Duodenal mucosa (tissue), 2 donors: Measurements from ENCODE around the gene DAO.

ENCODE experiments used
- H3K27ac ChIP-seq: one replicate; pipeline ENCODE4 v1.7.0; 2013; ENCODE audit warnings: low read depth, low read length
- H3K27me3 ChIP-seq, 2 donors: one replicate each; pipeline ENCODE4 v1.7.0; 2013; ENCODE audit warnings: low read length in 2 of 2, control low read depth in 1 of 2; ENCODE audit not compliant: insufficient read depth in 2 of 2, control insufficient read depth in 1 of 2
- H3K36me3 ChIP-seq, 2 donors: one replicate each; pipeline ENCODE4 v1.7.0; 2013; ENCODE audit warnings: low read length in 2 of 2, control low read depth in 1 of 2; ENCODE audit not compliant: insufficient read depth in 2 of 2, control insufficient read depth in 1 of 2
- H3K4me1 ChIP-seq, 2 donors: one replicate each; pipeline ENCODE4 v1.7.0; 2013; ENCODE audit warnings: low read length in 2 of 2, control low read depth in 1 of 2; ENCODE audit not compliant: insufficient read depth in 2 of 2, control insufficient read depth in 1 of 2
- H3K4me3 ChIP-seq, 2 donors: one replicate each; pipeline ENCODE4 v1.7.0; 2013; ENCODE audit warnings: low read length in 2 of 2, low read depth in 1 of 2
- H3K9ac ChIP-seq, 2 donors: one replicate each; pipeline ENCODE4 v1.7.0; 2013; ENCODE audit warnings: low read length in 2 of 2, low read depth in 1 of 2
- H3K9me3 ChIP-seq, 2 donors: one replicate each; pipeline ENCODE4 v1.7.0; 2013; ENCODE audit warnings: low read length in 2 of 2, control low read depth in 1 of 2; ENCODE audit not compliant: control insufficient read depth in 1 of 2

DAO gene

DNA sequence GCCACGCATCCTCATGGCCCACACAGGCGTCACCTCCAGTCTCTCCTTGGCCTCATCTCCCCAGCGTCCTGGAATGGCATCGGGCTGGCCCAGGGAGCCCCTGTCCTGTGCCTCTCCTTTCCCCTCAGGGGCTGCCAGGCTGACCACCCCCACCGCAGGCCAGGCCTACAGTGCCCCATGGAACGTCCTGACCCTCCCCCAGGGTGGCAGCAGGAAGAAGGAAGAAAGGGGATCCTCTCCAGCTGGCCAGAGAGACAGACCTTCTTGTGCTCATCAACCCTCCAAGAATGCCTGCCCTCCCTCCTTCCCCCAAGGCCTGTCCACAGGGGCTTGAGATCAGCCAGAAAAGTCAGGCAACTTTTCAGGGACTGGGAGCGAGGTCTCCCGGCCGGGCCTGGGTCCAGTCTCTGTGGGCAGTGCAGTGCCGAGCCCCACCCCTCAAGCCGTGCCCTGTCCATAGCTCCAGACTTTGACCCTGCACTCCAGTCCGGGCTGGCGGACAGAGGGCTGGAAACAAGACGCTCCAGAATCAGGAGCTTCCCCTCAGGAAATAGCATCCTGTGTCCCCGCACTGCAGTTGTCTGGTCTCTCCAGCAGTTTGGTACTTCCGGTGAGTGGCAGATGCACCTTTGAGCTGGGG lies at the start of gene DAO:
Gene DAO (plus strand): TSS at position 478 of the 640 bp plus-strand sequence. CDS start 4,915 bp downstream, outside the sequence.
- Histone ChIP-seq H3K27ac (peak within 1 kb of the TSS; percentile 25), H3K9me3 (no peaks in the 10 kb centered on the region), H3K9ac (no peak within 1 kb of the TSS), H3K4me3 (no peak within 1 kb of the TSS), H3K4me1 (no peaks in the 10 kb centered on the region), H3K27me3 (no peaks in the 10 kb centered on the region), H3K36me3 (no peaks in the 10 kb centered on the region)

GRCh38 chr12:108831309-108831991 lies 48.4 kb upstream of the DAO start:
- Histone ChIP-seq H3K4me1 (peaks cover 19 to 23% of the 10 kb centered on the region in 2 donors), H3K9ac (no peak overlapping the region), H3K4me3 (no peak overlapping the region), H3K9me3 (no peaks in the 10 kb centered on the region), H3K27me3 (no peaks in the 10 kb centered on the region), H3K27ac (no peak overlapping the region), H3K36me3 (peaks cover 8 to 40% of the 10 kb centered on the region in 2 donors)

GRCh38 chr12:108832208-108832607 lies 47.7 kb upstream of the DAO start:
- Histone ChIP-seq H3K4me3 (no peak overlapping the region), H3K27ac (peak overlapping the region; percentile 7), H3K4me1 (peaks cover 16 to 20% of the 10 kb centered on the region in 2 donors), H3K36me3 (peaks cover 8 to 40% of the 10 kb centered on the region in 2 donors), H3K9me3 (no peaks in the 10 kb centered on the region), H3K9ac (no peak overlapping the region), H3K27me3 (no peaks in the 10 kb centered on the region)

- no peaks in the 10 kb centered on the region for H3K27me3 ChIP-seq
- no peak overlapping the region for H3K4me3 ChIP-seq
- peak overlapping the region; percentile 7 for H3K27ac ChIP-seq
- H3K9me3 ChIP-seq, result no peaks in the 10 kb centered on the region
- peaks cover 8 to 37% of the 10 kb centered on the region in 2 donors for H3K36me3 ChIP-seq
- H3K9ac ChIP-seq, result peak overlapping the region in 1 of 2 donors; percentile 12
- peaks cover 10 to 14% of the 10 kb centered on the region in 2 donors for H3K4me1 ChIP-seq
Measured at GRCh38 chr12:108832730-108833354, 47.0 kb upstream of the DAO start.

DNA sequence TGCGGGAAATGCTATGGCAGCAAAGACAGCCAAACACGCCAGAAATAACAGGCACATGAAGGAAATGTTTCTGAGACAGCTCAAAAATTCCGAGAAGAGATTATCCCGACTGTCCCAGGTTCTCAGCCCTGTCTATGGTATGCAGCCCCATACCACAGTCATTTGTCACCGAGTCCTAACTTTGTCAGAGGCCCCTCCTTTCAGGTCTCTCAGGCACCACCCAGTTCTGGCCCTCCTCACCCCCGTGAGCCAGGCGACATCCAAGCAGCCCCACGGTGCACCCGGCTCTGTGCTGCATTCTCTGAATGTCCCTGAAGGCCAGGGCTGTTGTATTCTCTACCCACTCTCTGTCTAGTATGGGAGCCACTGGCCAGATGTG lies 46.5 kb upstream of the DAO start:
- Histone ChIP-seq H3K9ac (peak overlapping the region in 1 of 2 donors; percentile 12), H3K27me3 (no peaks in the 10 kb centered on the region), H3K9me3 (no peaks in the 10 kb centered on the region), H3K4me1 (peaks cover 14 to 18% of the 10 kb centered on the region in 2 donors), H3K36me3 (peaks cover 8 to 35% of the 10 kb centered on the region in 2 donors), H3K27ac (no peak overlapping the region), H3K4me3 (no peak overlapping the region)

DNA sequence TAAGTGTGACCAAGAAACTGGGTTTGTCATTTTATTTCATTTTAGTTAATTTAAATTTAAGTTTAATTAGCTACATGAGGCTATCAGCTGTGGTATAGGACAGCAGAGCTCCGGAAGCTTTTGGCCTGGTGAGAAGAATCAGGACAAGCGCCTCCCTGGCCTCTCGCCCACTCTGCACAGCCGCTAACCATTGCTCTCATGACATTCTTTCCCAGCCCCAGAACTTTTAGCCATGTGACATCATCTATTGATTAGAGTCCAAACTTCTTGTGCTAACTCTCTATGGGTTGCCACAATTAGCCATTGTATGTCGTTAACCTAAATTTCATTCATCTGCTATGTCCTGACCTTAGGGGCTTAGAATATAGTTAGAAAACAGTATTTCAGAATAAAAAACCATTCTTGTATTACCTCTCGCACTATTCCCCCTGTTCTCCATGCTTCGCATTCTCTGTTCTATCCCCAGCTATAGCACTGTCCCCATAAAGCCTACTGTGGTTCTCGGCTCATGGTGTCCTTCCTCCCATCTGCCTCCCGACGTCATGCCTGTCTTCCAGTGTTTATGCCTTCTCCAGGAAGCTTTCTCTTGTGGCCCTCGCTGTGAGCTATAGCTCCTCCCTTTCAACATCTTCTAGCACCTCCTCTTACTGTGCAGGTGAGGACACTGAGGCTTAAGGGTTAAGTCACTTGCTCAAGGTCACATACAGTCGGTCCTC lies 46.0 kb upstream of the DAO start:
- Histone ChIP-seq H3K9me3 (no peaks in the 10 kb centered on the region), H3K4me1 (peaks cover 19 to 24% of the 10 kb centered on the region in 2 donors), H3K36me3 (peaks cover 8 to 35% of the 10 kb centered on the region in 2 donors), H3K9ac (no peak overlapping the region), H3K27ac (no peak overlapping the region), H3K4me3 (no peak overlapping the region), H3K27me3 (no peaks in the 10 kb centered on the region)

DNA sequence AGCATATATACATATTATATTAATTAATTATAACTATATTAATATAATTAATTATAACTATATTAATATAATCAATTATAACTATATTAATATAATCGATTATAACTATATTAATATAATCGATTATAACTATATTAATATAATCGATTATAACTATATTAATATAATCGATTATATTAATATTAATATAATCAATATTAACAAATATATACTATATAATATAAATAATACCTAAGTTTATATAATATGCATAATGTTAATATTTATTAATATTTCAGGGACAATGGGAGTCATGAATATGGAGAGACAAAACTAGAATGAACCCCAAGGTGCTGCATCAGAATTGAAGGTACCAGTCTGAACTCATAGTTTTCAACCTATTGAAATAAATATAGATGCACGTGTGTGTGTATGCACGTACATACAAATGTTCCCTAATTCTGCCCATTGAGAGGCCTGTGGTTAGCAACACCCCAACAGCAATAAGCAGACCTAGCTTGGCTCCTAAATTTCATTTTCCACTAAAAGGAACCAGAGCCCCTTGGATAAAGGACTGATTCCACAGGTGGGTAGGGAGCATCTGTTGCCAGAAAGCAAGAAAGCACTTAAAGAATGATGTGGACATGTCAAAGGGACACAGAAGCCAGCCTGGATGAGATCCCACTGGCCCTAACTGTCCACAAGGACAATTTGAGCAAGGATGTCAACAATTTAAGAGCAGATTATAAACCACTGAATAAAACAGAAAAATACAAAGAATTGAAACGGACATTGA lies 43.8 kb upstream of the DAO start:
- Histone ChIP-seq H3K9me3 (no peaks in the 10 kb centered on the region), H3K4me1 (peaks cover 24 to 35% of the 10 kb centered on the region in 2 donors), H3K9ac (no peak overlapping the region), H3K27me3 (no peaks in the 10 kb centered on the region), H3K36me3 (peaks cover 8 to 24% of the 10 kb centered on the region in 2 donors), H3K27ac (no peak overlapping the region), H3K4me3 (no peak overlapping the region)

GRCh38 chr12:108837239-108837638 lies 42.7 kb upstream of the DAO start:
- no peak overlapping the region for H3K27ac ChIP-seq
- peaks cover 8 to 21% of the 10 kb centered on the region in 2 donors for H3K36me3 ChIP-seq
- no peak overlapping the region for H3K9ac ChIP-seq
- H3K27me3 ChIP-seq, result no peaks in the 10 kb centered on the region
- H3K4me1 ChIP-seq, result peaks cover 23 to 36% of the 10 kb centered on the region in 2 donors
- H3K4me3 ChIP-seq, result no peak overlapping the region
- no peaks in the 10 kb centered on the region for H3K9me3 ChIP-seq

GRCh38 chr12:108837680-108838079 lies 42.2 kb upstream of the DAO start:
- no peaks in the 10 kb centered on the region for H3K27me3 ChIP-seq
- no peak overlapping the region for H3K9ac ChIP-seq
- H3K4me3 ChIP-seq, result no peak overlapping the region
- H3K36me3 ChIP-seq, result peaks cover 11 to 25% of the 10 kb centered on the region in 2 donors
- H3K9me3 ChIP-seq, result no peaks in the 10 kb centered on the region
- peaks cover 19 to 32% of the 10 kb centered on the region in 2 donors for H3K4me1 ChIP-seq
- H3K27ac ChIP-seq, result peak overlapping the region; percentile 55
